CD4-positive, alpha-beta T cell (primary cell): ENCODE results near the gene B9D1. TPM values are rescaled to one million over a fixed set of nuclear protein-coding genes. Genes with fewer than 3 reads are reported as not detected.

Experiments used
- ATAC-seq: fragments of 200-7000 bp; cut with Tn5 transposase; one replicate; pipeline ENCODE4 v1.10.0; 2022; ENCODE audit warnings: mild to moderate bottlenecking; ENCODE audit not compliant: poor library complexity
- CTCF ChIA-PET: fragments of 350-600 bp; sonication (Branson Sonifier 250); formaldehyde crosslinking; loops from one replicate; lab custom pipeline; 2021; ENCODE audit warnings: antibody characterized with exemption, inconsistent platforms; lab: Charles Lee
- POLR2A ChIA-PET: fragments of 350-600 bp; sonication (Branson Sonifier 250); formaldehyde crosslinking; loops from one replicate; lab custom pipeline; 2021; ENCODE audit warnings: antibody characterized with exemption, inconsistent platforms; lab: Charles Lee
- DNase-seq, 14 experiments: peaks; one replicate each; pipeline ENCODE4 v3.0.0-alpha.2; 2013 to 2020; ENCODE audit warnings: mixed read lengths in 2 of 14
- H3K27ac ChIP-seq, 2 donors: one replicate each; pipeline versions ENCODE4 v1.5.1 to v1.7.0; 2013; ENCODE audit warnings: low read length in 2 of 2, low read depth in 1 of 2, mild to moderate bottlenecking in 1 of 2
- H3K27me3 ChIP-seq, 2 experiments: 1 replicate in 1 of 2; 2 replicates in 1 of 2; pipeline versions ENCODE4 v1.6.1 to v1.7.0; 2013; ENCODE audit warnings: low read length in 2 of 2, control low read depth in 1 of 2, mild to moderate bottlenecking in 1 of 2, moderate library complexity in 1 of 2; ENCODE audit not compliant: insufficient read depth in 2 of 2, control insufficient read depth in 1 of 2
- H3K36me3 ChIP-seq: one replicate; pipeline ENCODE4 v1.6.1; 2013; ENCODE audit warnings: low read length, control low read depth; ENCODE audit not compliant: insufficient read depth
- H3K4me1 ChIP-seq: one replicate; pipeline ENCODE4 v1.6.1; 2013; ENCODE audit warnings: low read length, control low read depth; ENCODE audit not compliant: insufficient read depth
- H3K4me3 ChIP-seq: one replicate; pipeline ENCODE4 v1.5.1; 2013; ENCODE audit warnings: mild to moderate bottlenecking, low read length, moderate library complexity
- H3K9me3 ChIP-seq, 2 experiments: 1 replicate in 1 of 2; 2 replicates in 1 of 2; pipeline versions ENCODE4 v1.6.1 to v1.7.0; 2013; ENCODE audit warnings: low read length in 2 of 2, mild to moderate bottlenecking in 2 of 2, control low read depth in 1 of 2, moderate library complexity in 1 of 2; ENCODE audit not compliant: control insufficient read depth in 1 of 2, insufficient read depth in 1 of 2
- H3K27ac Mint-ChIP-seq: one replicate; pipeline ENCODE4 v1.8.0; 2020; ENCODE audit warnings: mixed read lengths
- H3K27me3 Mint-ChIP-seq: one replicate; pipeline ENCODE4 v1.8.0; 2021; ENCODE audit warnings: mixed read lengths
- H3K36me3 Mint-ChIP-seq: one replicate; pipeline ENCODE4 v1.8.0; 2021; ENCODE audit warnings: low read depth, mixed read lengths
- H3K4me1 Mint-ChIP-seq: one replicate; pipeline ENCODE4 v1.8.0; 2021; ENCODE audit warnings: low read depth, mixed read lengths
- H3K4me3 Mint-ChIP-seq: one replicate; pipeline ENCODE4 v1.8.0; 2020; ENCODE audit warnings: mild to moderate bottlenecking, mixed read lengths
- H3K9me3 Mint-ChIP-seq: one replicate; pipeline ENCODE4 v1.8.0; 2020; ENCODE audit warnings: mixed read lengths
- CTCF ChIP-seq: fragments of 200-600 bp; IDR thresholded peaks from one replicate; pipeline ENCODE4 v1.8.0; 2022; ENCODE audit warnings: antibody characterized with exemption, mild to moderate bottlenecking
- intact Hi-C, 2 experiments: fragments of 100-400 bp; cut with DNase I in 1 of 2; cut with micrococcal nuclease in 1 of 2; formaldehyde crosslinking; loops; one replicate each; pipeline versions ENCODE4 v1.15.1 to v1.9.0; 2023 to 2025; cut with DNase I, micrococcal nuclease
- total RNA-seq, 174 experiments: library from RNA in 2 of 174; stranded (reverse) in 2 of 174; gene quantifications; one replicate each; pipeline ENCODE4 v1.2.3 and lab custom pipeline; 2021 to 2026

B9D1 gene
- total RNA-seq, 2 experiments from 2014 or later = 0.66 to 0.73 TPM

- H3K4me1 ChIP-seq = no peaks in the 10 kb centered on the region
- no peak for TF ChIP-seq CTCF
- peaks cover 22% of the 10 kb centered on the region for H3K27me3 Mint-ChIP-seq
- H3K4me3 ChIP-seq = no peak overlapping the region
- POLR2A ChIA-PET = no interaction called here
- DNase-seq (no peak), ATAC-seq (no peak)
- H3K36me3 ChIP-seq = no peaks in the 10 kb centered on the region
- no peaks in the 10 kb centered on the region for H3K4me1 Mint-ChIP-seq
- H3K9me3 Mint-ChIP-seq = no peaks in the 10 kb centered on the region
- H3K27ac ChIP-seq = no peak overlapping the region
- H3K27me3 ChIP-seq = peaks cover 5 to 6% of the 10 kb centered on the region in 2 experiments
- H3K27ac Mint-ChIP-seq = no peak overlapping the region
- H3K4me3 Mint-ChIP-seq = no peak overlapping the region
- CTCF ChIA-PET = no interaction called here
- H3K9me3 ChIP-seq = no peaks in the 10 kb centered on the region
- H3K36me3 Mint-ChIP-seq = no peaks in the 10 kb centered on the region
- intact Hi-C loops = no loop called here
Measured at GRCh38 chr17:19333132-19333440, 29.4 kb downstream of the B9D1 start.

DNA sequence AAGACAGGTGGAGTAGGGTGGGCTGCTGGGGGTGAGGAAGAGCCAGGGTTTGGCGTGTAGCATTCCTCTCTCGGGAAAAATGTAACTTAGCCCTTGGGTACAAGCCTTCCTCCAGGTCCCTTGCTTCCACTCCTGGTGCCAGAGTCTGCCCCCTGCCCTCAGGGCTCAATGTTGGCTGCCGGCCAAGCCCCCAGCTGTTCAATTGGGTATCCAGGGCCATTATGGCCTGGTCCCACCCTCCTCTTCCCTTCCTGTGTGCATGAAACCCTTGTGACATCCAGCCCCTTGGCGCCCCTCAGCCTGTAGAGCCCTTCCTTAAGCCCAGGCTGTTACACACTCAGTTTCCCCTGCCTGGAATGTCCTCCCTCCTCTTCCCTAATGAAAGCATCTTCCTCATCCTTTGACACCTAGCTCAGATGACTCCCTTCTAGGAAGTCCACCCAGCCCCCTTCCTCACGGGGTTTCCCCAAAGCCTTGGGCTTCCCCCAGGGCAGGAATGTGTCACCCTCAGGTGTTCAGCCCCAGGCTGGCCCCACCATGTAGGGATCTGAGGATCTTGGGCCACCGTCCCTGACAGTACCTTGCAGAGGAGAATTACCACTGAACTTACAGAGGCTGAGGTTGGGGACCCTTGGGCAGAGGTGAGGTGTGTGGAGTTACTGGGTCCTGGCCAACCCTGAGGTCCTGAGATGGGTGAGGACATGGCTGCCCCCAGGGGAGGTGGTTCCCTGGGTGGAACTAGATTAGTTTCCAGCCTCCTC, 30.0 kb downstream of the B9D1 start:
- H3K36me3 ChIP-seq = no peaks in the 10 kb centered on the region
- TF ChIP-seq CTCF = no peak
- Mint-ChIP-seq H3K4me1 (no peaks in the 10 kb centered on the region), H3K27ac (no peak overlapping the region), H3K36me3 (no peaks in the 10 kb centered on the region), H3K27me3 (peaks cover 19% of the 10 kb centered on the region), H3K9me3 (no peaks in the 10 kb centered on the region), H3K4me3 (no peak overlapping the region)
- ATAC-seq (no peak), DNase-seq (peak in 2 of 14 experiments; percentile 11)
- intact Hi-C loops = no loop called here
- no peaks in the 10 kb centered on the region for H3K4me1 ChIP-seq
- peaks cover 5 to 6% of the 10 kb centered on the region in 2 experiments for H3K27me3 ChIP-seq
- no peak overlapping the region for H3K27ac ChIP-seq
- no peak overlapping the region for H3K4me3 ChIP-seq
- no peaks in the 10 kb centered on the region for H3K9me3 ChIP-seq
- ChIA-PET POLR2A (no interaction called here), CTCF (no interaction called here)

- Histone ChIP-seq H3K27me3 (peaks cover 0 to under 1% of the 10 kb centered on the region in 2 experiments), H3K9me3 (no peaks in the 10 kb centered on the region), H3K4me3 (no peak overlapping the region), H3K4me1 (no peaks in the 10 kb centered on the region), H3K36me3 (no peaks in the 10 kb centered on the region), H3K27ac (no peak overlapping the region)
- H3K4me1 Mint-ChIP-seq = no peaks in the 10 kb centered on the region
- no peak for ATAC-seq
- intact Hi-C loops = no loop called here
- POLR2A ChIA-PET = no interaction called here
- H3K27me3 Mint-ChIP-seq = peaks cover 11% of the 10 kb centered on the region
- TF ChIP-seq CTCF = no peak
- no peak overlapping the region for H3K4me3 Mint-ChIP-seq
- no peaks in the 10 kb centered on the region for H3K36me3 Mint-ChIP-seq
- CTCF ChIA-PET = no interaction called here
- no peak for DNase-seq
- H3K9me3 Mint-ChIP-seq = no peaks in the 10 kb centered on the region
- H3K27ac Mint-ChIP-seq = no peak overlapping the region
Measured at GRCh38 chr17:19331543-19332245, 30.8 kb downstream of the B9D1 start.
